HG02870 (cell line): ENCODE measurements around the gene ARFRP1.
A peak's percentile ranks its signal among the peaks of the same experiment; 100 is the strongest.

Source experiments
- ATAC-seq: cut with Tn5 transposase; IDR thresholded peaks from one replicate; pipeline ENCODE4 v1.9.1; 2021; ENCODE audit warnings: mild to moderate bottlenecking, moderate library complexity; ENCODE audit not compliant: unreplicated experiment

ARFRP1 gene, protein sequence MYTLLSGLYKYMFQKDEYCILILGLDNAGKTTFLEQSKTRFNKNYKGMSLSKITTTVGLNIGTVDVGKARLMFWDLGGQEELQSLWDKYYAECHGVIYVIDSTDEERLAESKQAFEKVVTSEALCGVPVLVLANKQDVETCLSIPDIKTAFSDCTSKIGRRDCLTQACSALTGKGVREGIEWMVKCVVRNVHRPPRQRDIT

DNA sequence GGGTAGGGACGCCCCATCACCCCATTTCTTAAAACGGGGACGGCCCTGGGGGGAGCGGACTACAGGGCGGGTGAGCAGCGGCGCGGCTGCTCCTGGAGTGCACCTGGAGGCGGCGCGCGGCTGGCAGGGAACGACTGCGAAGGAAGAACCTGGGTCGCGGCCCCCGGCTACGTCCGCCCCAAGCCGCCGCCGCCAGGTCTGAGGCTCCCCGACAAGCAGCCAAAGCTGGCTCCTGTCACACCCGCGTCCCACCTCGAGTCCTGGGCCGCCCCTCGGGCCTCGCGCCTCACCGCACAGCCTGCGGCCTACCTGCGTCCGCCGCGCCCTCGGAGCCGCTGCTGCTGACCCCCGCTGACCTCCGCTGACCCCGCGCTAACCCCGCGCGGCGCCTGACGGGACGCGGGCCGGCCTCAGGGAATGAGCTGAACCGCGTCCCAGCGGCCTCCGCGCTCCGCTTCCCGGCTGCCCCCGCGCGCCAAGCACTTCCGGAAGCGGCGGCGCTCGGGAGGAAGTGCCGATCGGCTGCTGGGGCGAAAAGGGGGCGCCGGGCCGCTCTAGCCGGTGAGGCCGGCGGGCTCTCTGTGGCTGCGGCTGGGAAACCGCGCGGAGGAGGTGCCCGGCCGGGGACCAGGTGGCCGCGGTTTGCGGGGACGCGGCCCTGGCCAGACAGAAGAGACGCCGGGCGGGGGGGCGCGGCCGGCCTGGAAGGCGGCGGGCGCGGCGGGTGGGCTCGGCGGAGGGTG, at the start of gene ARFRP1, which contains the start of gene ZGPAT:
ARFRP1 (minus strand) TSS at position 419 of the 743 bp plus-strand sequence. CDS start 885 bp downstream, outside the sequence.
ZGPAT (plus strand) TSS at position 482 of the 743 bp plus-strand sequence. CDS start 542 bp downstream, outside the sequence.
- ATAC-seq: peak; percentile 51

DNA sequence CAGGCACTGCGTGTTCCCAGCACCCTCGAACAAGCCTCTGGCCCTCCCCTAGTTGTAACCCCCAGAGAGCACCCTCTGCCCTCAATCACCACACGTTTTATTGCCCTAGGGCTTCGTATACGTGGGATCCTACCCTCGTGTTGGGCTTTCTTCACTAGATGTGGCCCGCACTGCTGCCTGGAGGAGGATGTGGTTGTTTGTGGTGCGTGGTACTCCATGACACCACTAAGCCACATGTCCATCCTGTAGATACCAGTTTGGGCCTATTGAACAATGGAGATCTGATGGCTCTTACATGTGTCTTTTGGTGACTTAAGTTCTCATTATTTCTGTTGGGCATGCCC, 48.8 kb upstream of the ARFRP1 start:
- ATAC-seq: no peak

DNA sequence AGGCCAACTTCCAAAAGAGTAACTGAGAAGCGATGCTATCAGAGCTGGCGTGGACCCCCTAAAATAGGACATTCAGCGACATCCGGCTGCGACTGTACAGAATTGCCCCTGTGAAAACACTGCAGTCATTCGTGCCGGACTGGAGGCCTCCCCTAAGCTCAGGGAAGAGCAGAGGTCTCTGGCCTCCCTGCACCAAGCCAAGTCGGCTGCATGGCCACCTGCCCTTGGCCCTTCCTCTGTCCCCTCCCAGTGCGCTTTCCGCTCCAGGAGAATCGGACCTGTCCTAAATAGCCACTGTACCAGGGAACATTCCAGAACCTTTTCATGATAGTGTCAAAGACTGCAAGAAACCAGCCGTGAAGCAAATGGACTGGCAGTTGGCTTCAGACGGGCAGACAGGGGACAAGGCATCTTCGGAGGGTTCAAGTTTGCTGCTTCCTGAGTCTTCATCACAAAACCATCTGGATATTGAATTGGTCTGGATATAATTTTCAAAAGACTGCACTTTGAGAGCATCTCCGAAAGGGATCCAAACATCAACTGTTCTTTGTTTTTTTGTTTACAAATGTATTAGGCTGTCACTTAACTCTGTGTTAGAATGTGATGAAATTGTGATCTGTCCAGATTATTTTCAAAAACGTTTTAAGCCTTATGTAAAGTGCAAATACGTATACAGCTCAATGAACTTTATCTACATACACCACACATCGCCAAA, 48.3 kb upstream of the ARFRP1 start:
- no peak for ATAC-seq

DNA sequence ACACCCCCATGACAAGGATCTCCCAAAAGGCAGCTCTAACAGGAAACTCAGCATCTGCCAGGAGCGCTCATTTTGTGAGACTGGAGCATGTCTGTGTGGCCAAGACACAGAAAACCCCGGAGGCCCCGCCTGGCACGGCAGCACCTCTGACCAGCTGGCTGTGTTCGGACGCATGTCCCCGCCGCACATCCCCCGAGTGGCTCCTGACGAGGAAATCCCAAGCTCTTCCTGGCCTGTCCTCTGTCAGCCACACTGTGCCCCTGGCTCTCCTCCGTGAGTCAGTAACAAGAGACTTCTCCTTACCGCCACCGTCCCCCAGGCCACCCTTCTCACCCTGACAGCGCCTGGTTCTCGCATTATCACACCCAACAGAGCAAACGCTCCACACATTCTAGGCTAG, 46.2 kb upstream of the ARFRP1 start:
- ATAC-seq: no peak

DNA sequence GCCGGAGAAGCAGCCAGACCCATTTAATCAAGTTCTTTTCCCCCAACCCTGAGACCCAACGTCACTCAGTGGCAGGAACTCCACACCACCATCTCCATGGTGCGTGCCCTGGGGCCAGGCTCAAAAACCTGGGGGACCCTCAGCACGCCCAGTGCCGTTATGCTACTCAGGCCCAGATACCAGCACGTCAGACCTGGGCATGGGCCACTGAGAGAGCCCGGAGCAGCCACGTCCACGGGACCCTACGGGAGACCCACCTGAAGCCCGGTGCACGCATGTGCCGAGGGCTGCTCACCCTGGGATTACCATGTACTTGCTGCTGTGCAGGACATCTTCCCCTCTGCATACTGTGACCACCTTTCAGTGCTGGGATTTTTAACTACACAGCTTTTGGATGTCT, 45.6 kb upstream of the ARFRP1 start:
- no peak for ATAC-seq

DNA sequence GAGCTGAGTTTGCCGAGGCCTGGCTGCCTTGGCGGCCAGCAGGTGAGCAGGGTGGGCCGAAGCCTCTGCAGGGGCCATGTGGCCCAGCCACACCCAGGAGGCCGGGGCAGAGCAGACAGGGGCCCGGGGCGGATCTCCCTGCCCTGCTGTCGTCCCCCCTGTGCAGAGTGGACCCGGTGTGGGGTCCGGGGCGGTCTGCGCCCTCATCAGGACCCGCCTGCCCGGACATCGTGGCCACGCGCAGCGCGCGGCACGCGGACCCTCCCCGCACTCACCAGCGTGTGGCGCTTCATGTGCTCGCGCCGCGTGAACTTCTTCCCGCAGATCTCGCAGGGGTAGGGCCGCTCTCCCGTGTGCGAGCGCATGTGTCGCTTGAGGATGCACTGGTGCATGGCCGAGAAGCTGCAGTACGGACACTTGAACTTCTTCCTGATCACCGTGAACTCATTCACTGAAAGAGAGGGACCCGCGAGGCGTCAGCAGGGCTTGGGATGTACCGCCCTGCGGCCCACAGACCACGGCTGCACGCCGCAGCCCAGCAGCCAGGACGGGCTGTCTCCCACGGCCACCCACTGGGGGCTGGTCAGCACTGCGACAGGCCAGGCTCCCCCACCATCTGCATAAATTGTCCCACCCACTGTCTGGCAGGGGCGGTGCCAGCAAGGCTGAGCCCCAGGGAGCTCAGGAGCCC, 44.8 kb upstream of the ARFRP1 start:
- ATAC-seq: no peak

DNA sequence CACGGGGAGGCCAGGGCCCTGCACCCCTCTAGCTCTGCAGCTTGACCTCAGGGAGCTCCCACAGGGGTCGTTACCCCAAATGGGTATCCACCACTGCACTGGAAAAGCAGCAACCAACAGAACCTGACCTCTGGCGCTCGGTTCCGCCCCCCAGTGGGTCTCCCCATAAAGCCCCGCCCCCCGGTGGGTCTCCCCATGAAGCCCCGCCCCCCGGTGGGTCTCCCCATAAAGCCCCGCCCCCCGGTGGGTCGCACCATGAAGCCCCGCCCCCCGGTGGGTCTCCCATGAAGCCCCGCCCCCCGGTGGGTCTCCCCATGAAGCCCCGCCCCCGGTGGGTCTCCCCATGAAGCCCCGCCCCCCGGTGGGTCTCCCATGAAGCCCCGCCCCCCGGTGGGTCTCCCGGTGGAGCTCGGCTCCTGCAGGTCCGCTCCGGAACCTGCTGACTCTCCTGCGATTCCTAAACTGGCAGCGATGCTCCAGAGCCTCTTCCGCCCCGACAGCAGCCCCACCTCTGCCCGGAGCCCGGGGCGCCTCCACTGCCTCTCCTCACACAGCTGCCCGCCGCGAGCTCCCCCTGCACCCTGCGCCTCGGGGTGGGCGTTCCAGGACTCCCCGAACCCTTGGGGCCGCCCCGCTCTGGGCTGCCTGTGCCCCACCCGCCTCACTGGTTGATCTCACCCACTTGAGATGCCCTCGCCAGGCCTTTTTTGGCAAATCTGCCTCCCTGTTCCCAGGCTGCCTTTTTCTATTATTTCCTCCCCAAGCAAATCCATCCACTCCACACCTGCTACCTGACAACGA, 43.9 kb upstream of the ARFRP1 start:
- no peak for ATAC-seq

DNA sequence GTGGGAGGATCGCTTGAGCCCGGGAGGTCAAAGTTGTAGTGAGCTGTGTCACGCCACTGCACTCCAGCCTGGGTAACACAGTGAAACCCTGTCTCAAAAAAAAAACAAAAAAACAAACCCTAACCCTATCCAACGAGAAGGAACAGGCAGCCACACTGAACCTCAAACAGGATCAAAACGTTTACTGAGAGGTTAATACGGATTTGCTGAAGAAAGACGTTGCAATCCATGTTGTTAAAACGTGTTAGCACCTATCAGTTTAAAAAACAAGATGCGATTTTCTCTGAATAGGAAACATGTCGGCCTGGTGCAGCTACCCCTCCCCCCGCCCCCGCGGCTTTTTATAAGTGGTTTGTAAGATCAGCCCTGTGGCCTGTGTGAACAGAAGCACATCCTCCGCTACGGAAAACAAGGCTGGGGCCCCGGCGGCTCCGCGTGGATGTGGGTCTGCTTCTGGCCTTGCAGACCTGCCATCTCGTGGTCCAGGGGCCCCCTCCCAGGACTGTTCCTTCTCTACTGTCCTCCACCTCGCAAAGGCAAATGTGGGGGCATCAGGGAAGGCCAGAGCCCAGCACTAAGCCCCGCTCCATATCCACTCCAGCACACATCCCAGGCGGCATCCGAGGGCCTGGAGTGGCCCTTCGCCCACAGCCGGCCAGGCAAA, 43.2 kb upstream of the ARFRP1 start:
- ATAC-seq: no peak

DNA sequence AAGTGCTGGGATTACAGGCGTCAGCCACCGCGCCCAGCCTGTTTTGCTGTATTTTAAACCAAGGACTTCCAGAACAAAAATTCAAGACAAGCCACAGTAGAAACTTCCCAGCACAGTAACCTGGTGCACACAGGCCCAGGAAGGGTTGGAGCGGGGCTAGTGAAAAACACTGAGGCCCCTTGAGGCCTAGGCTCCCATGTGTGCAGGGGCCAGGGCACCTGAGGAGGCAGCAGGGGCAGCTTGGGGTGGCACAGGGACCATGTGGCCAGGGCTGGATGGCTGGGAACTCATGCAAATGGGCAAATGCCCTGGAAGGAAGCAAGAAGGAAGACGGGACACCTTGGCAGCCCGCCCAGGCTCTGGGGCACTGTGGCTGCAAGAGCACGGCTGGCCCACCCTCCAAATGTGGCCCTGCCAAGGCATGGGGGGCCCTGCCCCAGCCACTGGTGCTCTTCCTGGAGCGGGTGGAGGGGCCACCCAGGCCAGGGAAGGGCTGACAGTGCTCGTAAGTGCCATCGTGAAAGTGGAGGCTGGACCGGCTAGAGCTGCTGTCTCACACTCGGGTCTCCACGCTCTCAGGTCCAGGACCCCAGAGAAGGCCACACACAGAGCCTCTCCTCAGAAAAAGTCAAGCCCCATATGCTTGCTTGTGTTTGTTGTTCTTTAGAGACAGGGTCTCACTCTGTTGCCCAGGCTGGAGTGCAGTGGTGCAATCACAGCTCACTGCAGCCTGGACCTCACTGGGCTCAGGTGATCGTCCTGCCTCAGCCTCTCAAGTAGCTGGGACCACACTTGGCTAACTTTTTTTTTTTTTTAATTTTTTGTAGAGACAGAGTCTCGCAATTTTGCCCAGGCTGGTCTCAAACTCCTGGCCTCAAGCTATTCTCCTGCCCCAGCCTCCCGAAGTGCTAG, 42.1 kb upstream of the ARFRP1 start:
- ATAC-seq: no peak

DNA sequence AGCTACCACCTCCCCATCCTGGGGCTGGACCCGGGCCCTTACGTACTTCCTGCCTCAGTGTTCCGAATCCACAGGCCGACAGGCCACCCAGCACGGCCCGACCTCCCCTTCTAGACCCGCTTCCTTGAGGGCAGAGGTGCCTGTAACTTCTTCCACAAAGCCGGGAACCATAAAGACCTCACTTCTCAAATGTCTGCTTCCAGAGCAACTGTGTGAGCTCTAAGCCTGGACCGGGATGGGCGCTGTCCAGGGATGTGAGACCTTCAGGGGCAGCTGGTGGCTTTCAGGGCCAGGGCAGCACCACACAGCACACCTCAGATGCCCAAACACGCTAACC, 41.1 kb upstream of the ARFRP1 start:
- ATAC-seq: no peak

DNA sequence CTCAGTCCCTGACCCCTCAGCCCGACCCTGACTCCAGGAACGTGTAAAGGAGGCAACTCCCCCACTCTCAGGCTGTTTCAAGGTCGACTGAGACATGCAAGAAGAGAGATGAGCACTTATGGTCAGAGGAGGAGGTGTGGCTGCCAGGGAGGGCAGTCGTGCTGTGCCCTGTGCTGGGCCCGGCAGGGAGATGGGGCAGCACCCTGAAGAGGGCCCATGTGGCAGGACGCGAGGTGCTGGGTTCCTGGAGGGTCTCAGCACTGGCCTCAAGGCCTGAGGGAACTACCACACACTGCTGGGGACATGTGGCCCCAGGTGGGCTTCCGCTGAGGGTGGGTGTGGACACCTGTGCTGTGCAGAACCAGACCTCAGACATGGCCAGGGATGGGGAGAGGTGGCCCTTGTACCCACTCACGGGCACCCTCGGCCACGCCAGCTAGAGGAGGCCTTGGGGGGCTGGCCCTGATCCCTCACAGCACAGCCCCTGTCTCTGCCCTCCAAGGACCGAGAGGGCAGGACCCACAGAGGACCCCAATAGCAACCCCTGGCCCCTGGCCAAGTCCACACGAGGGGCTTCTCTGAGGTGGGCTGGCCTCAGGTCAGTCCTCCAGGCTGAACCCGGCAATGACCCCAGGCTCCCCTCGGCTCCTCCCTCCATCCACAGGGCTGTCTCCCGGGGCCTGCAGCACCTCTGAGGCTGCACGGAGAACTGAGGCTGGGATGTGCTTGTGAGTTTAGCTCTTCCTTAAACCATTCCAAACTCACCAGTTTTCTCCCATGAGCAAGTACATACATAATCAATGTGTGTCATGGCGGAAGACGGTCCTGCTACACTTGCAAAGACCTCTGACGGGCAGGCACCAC, 40.5 kb upstream of the ARFRP1 start:
- ATAC-seq: no peak

DNA sequence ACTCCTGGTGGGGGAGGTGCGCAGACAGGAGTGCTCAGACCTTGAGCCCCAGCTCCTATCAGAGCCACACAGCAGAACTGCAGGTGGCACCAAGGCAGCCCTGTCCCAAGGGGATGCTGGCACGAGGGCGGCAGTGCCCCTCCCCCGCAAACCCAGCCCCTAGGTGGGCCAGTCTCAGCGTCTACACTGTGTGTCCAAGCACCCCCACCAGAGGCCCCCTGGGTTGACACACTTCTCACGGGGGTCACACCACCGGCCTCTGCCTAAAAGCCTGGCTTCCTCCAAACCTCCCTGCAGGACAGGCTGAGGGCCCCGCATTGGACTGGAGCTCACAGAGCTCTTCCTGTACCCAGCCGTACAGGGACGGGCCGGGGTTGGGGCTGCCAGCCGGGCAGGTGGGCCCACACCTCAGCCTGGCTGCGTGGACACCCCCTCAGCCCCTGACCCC, 39.9 kb upstream of the ARFRP1 start:
- no peak for ATAC-seq

DNA sequence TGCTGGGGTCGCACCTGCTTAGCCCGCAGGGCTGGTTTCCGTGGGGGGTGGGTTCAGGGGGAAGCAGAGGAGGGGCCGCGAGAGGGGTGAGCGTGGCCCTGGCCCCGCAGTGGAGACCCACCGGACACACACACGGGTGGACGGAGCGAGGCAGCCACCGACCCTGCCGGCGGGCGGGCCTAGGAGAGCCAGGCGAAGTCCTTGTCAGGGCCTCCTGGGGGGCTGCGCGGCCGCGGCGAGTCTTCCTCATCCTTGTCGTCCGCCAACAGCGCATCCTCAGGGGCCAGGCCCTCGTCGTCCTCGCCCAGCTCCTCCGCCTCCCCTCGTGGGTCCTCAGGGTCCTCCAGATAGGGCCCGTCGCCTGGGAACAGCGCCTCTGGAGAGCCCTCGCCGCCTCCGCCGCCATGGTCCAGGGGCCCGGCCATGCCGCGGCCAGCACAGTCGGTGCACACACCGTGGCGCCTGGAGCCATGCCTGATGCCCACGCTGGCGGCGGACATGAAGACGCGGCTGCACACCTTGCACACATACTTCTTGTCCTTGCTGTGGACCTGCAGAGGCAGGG, 39.1 kb upstream of the ARFRP1 start:
- no peak for ATAC-seq

DNA sequence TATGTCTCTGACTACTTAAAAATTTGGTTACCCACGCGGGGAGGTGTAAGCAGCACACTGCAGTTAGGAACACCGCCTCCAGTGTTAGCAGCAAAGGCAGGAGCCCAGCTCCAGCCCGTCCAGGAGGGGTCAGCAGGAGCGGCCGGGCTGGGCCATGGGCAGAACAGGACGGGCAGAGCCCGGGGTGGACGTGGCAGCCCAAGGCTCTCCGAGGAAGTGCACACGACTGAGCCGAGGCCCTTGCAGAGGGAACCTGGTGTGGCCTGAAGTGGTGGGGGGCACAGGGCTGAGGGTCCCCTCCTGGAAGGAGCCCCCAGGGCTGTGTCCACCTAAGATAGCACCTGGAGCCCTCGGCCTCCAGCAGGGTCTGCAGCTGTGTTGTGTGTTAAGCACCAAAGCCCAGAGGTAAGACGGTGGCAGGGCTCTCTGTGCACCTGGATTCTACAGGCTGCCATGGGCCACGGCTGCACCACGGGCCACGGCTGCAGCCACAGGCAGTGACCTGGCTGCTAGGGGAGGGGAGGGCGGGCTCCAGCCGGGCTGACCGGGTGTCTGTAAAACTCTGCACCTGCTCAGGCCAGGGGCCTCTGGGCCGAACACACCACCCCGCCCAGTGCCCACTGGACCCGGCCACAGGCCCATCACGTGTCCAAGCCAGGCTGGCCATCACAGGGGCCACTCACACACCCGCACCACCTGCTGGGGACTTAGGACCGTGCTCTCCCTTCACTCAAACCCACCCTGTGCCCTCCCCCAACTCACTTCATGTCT, 38.4 kb upstream of the ARFRP1 start:
- ATAC-seq: no peak

DNA sequence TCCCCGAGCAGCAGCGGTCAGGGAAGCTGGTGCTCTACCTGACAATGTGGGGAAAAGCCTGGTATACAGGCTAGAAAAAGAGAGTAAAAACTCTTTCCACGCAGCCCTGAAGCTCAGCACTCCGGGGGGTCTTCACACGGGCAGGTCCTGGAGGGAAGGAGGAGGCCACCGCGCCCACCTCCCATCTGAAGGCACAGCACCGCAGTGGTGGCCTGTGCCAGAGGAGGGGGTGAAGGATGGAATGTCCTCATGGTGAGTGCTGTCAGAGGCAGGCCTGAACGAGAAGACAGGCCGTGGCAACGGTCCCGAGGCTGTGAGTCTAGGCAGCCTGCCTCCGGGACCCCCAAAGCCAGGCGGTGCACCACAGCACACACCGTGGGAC, 37.6 kb upstream of the ARFRP1 start:
- no peak for ATAC-seq

DNA sequence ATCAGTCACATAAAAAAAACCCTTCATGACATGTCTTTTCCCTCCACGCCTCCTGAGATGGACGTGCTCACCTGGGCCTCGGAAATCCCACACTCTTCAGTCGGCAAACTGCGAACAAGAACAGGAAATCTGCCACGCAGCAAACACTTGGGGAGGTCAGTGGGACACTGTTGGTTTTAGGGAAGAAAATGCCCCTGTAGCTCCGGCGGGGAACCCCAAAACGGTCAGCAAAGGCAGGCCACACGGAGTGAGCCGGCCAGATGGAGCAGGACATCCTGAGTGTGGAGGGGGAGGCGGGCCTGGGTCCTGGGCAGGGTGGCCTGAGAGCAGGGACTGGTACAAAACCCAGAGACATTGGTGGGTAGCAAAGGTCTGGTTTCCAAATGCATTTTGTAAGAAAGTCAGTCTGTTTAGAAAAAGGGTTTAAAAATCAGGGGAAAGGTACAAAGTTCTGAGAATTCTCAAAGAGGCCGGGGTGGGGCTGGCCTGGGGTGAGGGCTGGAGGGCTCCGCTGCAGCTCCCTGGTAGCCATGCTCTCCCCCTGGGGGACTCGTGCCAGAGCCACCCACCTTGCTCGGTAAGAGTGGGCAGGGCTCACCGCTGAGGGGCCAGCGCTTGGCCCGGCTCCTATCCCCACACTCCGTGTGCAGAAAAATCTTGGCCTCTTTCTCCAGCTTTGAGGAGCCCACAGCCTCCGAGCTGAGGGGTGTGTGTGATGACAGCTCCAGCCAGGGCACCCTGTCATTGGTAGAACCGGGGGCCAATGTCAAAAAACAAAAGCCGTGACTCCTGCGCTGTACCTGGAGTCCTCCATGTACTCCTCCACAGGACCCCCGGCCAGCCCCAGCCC, 37.0 kb upstream of the ARFRP1 start:
- no peak for ATAC-seq
